Erythroblast (primary cell): ENCODE results near the gene ATP9A.

ENCODE experiments used
- GATA1 ChIP-seq: IDR thresholded peaks from 2 replicates; pipeline ENCODE4 v1.6.1; 2011; ENCODE audit warnings: low read depth, mild to moderate bottlenecking, control low read depth, low read length, moderate library complexity
- POLR2A ChIP-seq: IDR thresholded peaks from 2 replicates; pipeline ENCODE4 v1.6.1; 2011; ENCODE audit warnings: mild to moderate bottlenecking, low read length

- TF ChIP-seq POLR2A, result no peak
- TF ChIP-seq GATA1, result no peak
These were observed 31.2 kb downstream of the ATP9A start for GRCh38 chr20:51736947-51737346.
